K562 (cell line): Measurements from ENCODE around the gene DCAF11. TPM values are rescaled to one million over a fixed set of nuclear protein-coding genes. Genes with fewer than 3 reads are reported as not detected.

Experiments
- E2F4 ChIP-seq: sonication (generic); formaldehyde crosslinking; IDR thresholded peaks from 2 replicates; pipeline ENCODE4 v1.8.0; 2022; ENCODE audit warnings: mild to moderate bottlenecking, low read depth, missing genetic modification reagents
- ETS1 ChIP-seq: conservative IDR thresholded peaks from 2 replicates; pipeline ENCODE4 v1.6.1; 2011; ENCODE audit warnings: low read depth, mild to moderate bottlenecking, low read length; ENCODE audit not compliant: control insufficient read depth
- HCFC1 ChIP-seq: IDR thresholded peaks from 2 replicates; pipeline ENCODE4 v1.6.1; 2012; ENCODE audit warnings: low read depth, low read length, improper control_type of control experiment
- MAZ ChIP-seq, 2 experiments: fragments of 450-650 bp in 1 of 2; sonication (generic) in 1 of 2; formaldehyde crosslinking; IDR thresholded peaks in 1 of 2; conservative IDR thresholded peaks in 1 of 2; 2 replicates each; pipeline versions ENCODE4 v1.4.0 to v1.5.0; 2020; ENCODE audit warnings: mild to moderate bottlenecking in 1 of 2, missing genetic modification reagents in 1 of 2
- PHF21A ChIP-seq: fragments of 450-650 bp; IDR thresholded peaks from 2 replicates; pipeline ENCODE4 v1.6.1; 2017; ENCODE audit warnings: low read depth, borderline replicate concordance
- RFX1 ChIP-seq: fragments of 450-650 bp; IDR thresholded peaks from 2 replicates; pipeline ENCODE4 v1.6.1; 2016; ENCODE audit warnings: mild to moderate bottlenecking, moderate library complexity
- RNF2 ChIP-seq: sonication (generic); IDR thresholded peaks from 2 replicates; pipeline ENCODE4 v1.6.1; 2016
- SPI1 ChIP-seq: IDR thresholded peaks from 2 replicates; pipeline ENCODE4 v1.6.1; 2011; ENCODE audit warnings: low read depth, low read length, control low read depth, borderline replicate concordance
- TCFL5 ChIP-seq: fragments of 250-450 bp; sonication (Bioruptor Pico); conservative IDR thresholded peaks from 2 replicates; pipeline ENCODE4 v1.6.1; 2021; ENCODE audit warnings: mild to moderate bottlenecking, moderate library complexity, matching md5 sums
- ZNF263 ChIP-seq: sonication (generic); formaldehyde crosslinking; IDR thresholded peaks from 2 replicates; pipeline ENCODE4 v1.8.0; 2022; ENCODE audit warnings: mild to moderate bottlenecking, missing genetic modification reagents, borderline replicate concordance
- ZNF699 ChIP-seq: fragments of 250-450 bp; sonication (Bioruptor Pico); IDR thresholded peaks from 2 replicates; pipeline ENCODE4 v1.8.0; 2021; ENCODE audit warnings: mild to moderate bottlenecking, moderate library complexity; ENCODE audit not compliant: insufficient replicate concordance
- polyA plus RNA-seq, 8 experiments: library from polyadenylated mRNA; depleted of rRNA in 4 of 8; stranded (reverse) in 5 of 8; unstranded in 3 of 8; fragments of >200 nt; fragmentation: Nextera tagmentation in 2 of 8; fragmentation: Illumina TruSeq in 1 of 8; extraction: Ambion mirVana in 2 of 8; extraction: Trizol in 1 of 8; gene quantifications; 2 replicates each; pipeline versions ENCODE4 v1.2.1 to v1.2.3, GENCODE V29; 2011 to 2014; ENCODE audit warnings: inconsistent platforms in 1 of 8, missing spikeins in 1 of 8
- total RNA-seq, 7 experiments: library from RNA; depleted of rRNA in 6 of 7; stranded (reverse); fragments of >200 nt in 6 of 7; fragmentation: Illumina TruSeq in 2 of 7; extraction: Trizol in 2 of 7; gene quantifications; 2 replicates each; pipeline versions ENCODE4 v1.2.1 to v1.2.3, GENCODE V29; 2011 to 2021; ENCODE audit warnings: low replicate concordance in 1 of 7
- TF ChIP-seq, protein P1 (sequence below): sonication (generic); formaldehyde crosslinking; IDR thresholded peaks from 2 replicates; pipeline ENCODE4 v1.9.0; 2022; ENCODE audit warnings: mild to moderate bottlenecking, missing genetic modification reagents
- TF ChIP-seq, protein P2 (sequence below): sonication (generic); formaldehyde crosslinking; IDR thresholded peaks from 2 replicates; pipeline ENCODE4 v1.5.0; 2020; ENCODE audit warnings: missing genetic modification reagents

Gene DCAF11
- total and polyA plus RNA-seq, 9 of the 15 experiments (the other 6 are each of a cell fraction or from before 2014, with no cell fraction given), result 8.5 to 46.2 (median 36.4) TPM

- TF ChIP-seq ETS1 (peak; percentile 70; the same call in 1 of the 2 replicates), ZNF263 (no peak), ZNF699 (no peak), SPI1 (peak; percentile 76), MAZ (CRISPR knock-in tag; conservative IDR thresholded peaks at IDR 0.05 in 1 of 2, IDR thresholded peaks at IDR 0.05 in 1 of 2) (peak; percentile 32 to 47), RFX1 (peak; percentile 30; the same call in 1 of the 2 replicates), TCFL5 (CRISPR knock-in tag) (no peak), RNF2 (0 out of 2 replicates have a peak, but pooled peaks have one; percentile 7), E2F4 (CRISPR knock-in tag) (no peak), HCFC1 (no peak), PHF21A (peak; percentile 97)
- TF ChIP-seq, protein P1, sequence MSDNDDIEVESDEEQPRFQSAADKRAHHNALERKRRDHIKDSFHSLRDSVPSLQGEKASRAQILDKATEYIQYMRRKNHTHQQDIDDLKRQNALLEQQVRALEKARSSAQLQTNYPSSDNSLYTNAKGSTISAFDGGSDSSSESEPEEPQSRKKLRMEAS (CRISPR knock-in tag), result peak; percentile 69
- TF ChIP-seq, protein P2, sequence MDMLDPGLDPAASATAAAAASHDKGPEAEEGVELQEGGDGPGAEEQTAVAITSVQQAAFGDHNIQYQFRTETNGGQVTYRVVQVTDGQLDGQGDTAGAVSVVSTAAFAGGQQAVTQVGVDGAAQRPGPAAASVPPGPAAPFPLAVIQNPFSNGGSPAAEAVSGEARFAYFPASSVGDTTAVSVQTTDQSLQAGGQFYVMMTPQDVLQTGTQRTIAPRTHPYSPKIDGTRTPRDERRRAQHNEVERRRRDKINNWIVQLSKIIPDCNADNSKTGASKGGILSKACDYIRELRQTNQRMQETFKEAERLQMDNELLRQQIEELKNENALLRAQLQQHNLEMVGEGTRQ (CRISPR knock-in tag), result peak; percentile 79
- TF ChIP-seq, all 486 proteins: peak for 87
These were observed 26.7 kb downstream of the DCAF11 start, which contains the start of gene EMC9 (continued) for GRCh38 chr14:24141097-24141880.
